OCI-LY7 (cell line): Measurements from ENCODE around the gene IGFN1.

ENCODE experiments used
- CTCF ChIP-seq: fragments of 200-600 bp; sonication (generic); conservative IDR thresholded peaks from 2 replicates; pipeline ENCODE4 v1.5.1; 2014; ENCODE audit warnings: mild to moderate bottlenecking, antibody characterized with exemption, low read length, moderate library complexity, mixed read lengths
- EZH2phosphoT487 ChIP-seq: fragments of 200-600 bp; sonication (generic); IDR thresholded peaks from 2 replicates; pipeline ENCODE4 v1.6.1; 2018; ENCODE audit warnings: low read depth, borderline replicate concordance, mild to moderate bottlenecking, mixed run types, antibody characterized with exemption, low read length, moderate library complexity, mixed read lengths

- no peak for TF ChIP-seq CTCF
- TF ChIP-seq EZH2phosphoT487 = no peak
Observed at GRCh38 chr1:201172326-201172725, 18.3 kb upstream of the IGFN1 start.
